ENCODE measurements around the gene C2CD2. TPM values are rescaled to one million over a fixed set of nuclear protein-coding genes. Genes with fewer than 3 reads are reported as not detected.
A peak's percentile ranks its signal among the peaks of the same experiment; 100 is the strongest.

The C2CD2 gene
- total RNA-seq, 1 experiment from 2014 or later = 50.4 TPM

DNA sequence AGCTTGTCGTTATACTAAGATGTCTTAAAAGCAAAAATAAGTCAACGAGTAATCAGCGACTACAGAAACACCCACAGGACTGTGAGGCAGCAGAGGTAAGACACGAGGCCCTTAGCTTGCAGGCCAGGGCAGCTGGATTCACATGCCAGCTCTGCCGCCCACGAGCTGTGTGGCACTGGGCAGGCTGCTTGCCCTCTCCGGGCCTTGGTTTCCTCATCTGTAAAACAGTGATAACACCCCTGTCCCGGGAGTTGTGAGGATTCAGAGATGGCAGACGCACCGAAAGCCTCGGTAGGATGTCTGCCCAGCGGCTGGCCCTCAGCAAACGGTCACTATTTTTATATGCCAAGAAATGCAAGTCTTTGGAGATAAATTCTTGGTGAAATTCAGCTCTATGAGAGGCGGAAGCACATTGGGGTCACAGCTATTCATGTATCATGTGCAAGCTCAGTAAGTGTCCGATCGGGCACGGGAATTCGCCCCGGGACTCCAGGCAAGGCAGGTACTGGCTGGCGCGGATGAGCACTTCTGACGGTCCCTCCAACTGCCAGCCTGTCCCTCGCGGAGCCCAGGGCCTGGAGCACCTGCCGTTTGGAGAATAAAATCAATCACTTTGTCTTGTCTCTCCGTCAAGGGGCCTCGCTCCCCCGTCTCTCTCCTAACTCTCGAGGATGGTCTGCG is 1.1 kb downstream of the C2CD2 start:
- DNase-seq (peak; percentile 37), ATAC-seq (peak; percentile 6; the same call in 1 of the 2 replicates)
- BruUV-seq (replicated peaks) = TSS peak; percentile 57
- H3K4me1 ChIP-seq (ENCODE audit: insufficient read depth, low read length) = peaks cover 60% of the 10 kb centered on the region
- H3K9me3 ChIP-seq (ENCODE audit: low read length) = no peaks in the 10 kb centered on the region
- intact Hi-C loops (cut with micrococcal nuclease) = loop anchor here (1.0 kb wide), 1 partner anchor 20 kb away; no protein-coding TSS in a partner anchor
- peaks cover 66% of the 10 kb centered on the region for H3K79me2 ChIP-seq (ENCODE audit: low read length)
- no peak overlapping the region for H2AFZ ChIP-seq (ENCODE audit: low read length)
- H3K27ac ChIP-seq (ENCODE audit: low read length) = peak overlapping the region; percentile 49
- peak overlapping the region; percentile 93 for H3K4me2 ChIP-seq (ENCODE audit: low read length)
- no peaks in the 10 kb centered on the region for H3K27me3 ChIP-seq (ENCODE audit: low read length)
- ChIA-PET CTCF (interaction anchor here (1.0 kb wide), 1 partner anchor 165 kb away, joined by 3 read pairs; no protein-coding TSS in a partner anchor), POLR2A (ENCODE audit: unreplicated experiment) (interaction anchor here (0.5 to 1.7 kb wide), 5 partner anchors 12 to 267 kb away, joined by 4 to 6 read pairs (median 5); no protein-coding TSS in a partner anchor)
- H3K9me2 ChIP-seq (replicated peaks; ENCODE audit: low read length) = no peaks in the 10 kb centered on the region
- H3K36me3 ChIP-seq (ENCODE audit: low read depth, low read length) = peaks cover 13% of the 10 kb centered on the region
- TF ChIP-seq EZH2 (IDR thresholded peaks at IDR 0.05; ENCODE audit: low read length, unreplicated experiment) (no peak), EZH2phosphoT487 (IDR thresholded peaks at IDR 0.05; ENCODE audit: borderline replicate concordance, low read length) (no peak), CTCF (conservative IDR thresholded peaks at IDR 0.05; ENCODE audit: low read depth, low read length) (no peak)
- peaks cover 7% of the 10 kb centered on the region for H3F3A ChIP-seq (ENCODE audit: low read length, unreplicated experiment)
- peak overlapping the region; percentile 98 for H3K9ac ChIP-seq (ENCODE audit: low read length)
- H3K4me3 ChIP-seq (ENCODE audit: low read length) = peak overlapping the region; percentile 76
- H4K20me1 ChIP-seq (ENCODE audit: low read length) = peaks cover 49% of the 10 kb centered on the region

- Histone ChIP-seq H3K9ac (ENCODE audit: low read length) (peak overlapping the region; percentile 98), H3K4me3 (ENCODE audit: low read length) (peak overlapping the region; percentile 76), H3K4me2 (ENCODE audit: low read length) (peak overlapping the region; percentile 93), H3F3A (ENCODE audit: low read length, unreplicated experiment) (peaks cover 1% of the 10 kb centered on the region), H3K9me2 (replicated peaks; ENCODE audit: low read length) (no peaks in the 10 kb centered on the region), H4K20me1 (ENCODE audit: low read length) (peaks cover 53% of the 10 kb centered on the region), H3K36me3 (ENCODE audit: low read depth, low read length) (peaks cover 13% of the 10 kb centered on the region), H3K27me3 (ENCODE audit: low read length) (no peaks in the 10 kb centered on the region), H3K4me1 (ENCODE audit: insufficient read depth, low read length) (peaks cover 53% of the 10 kb centered on the region), H3K79me2 (ENCODE audit: low read length) (peaks cover 71% of the 10 kb centered on the region), H3K9me3 (ENCODE audit: low read length) (no peaks in the 10 kb centered on the region), H3K27ac (ENCODE audit: low read length) (peak overlapping the region; percentile 49; the same call in 1 of the 2 replicates), H2AFZ (ENCODE audit: low read length) (no peak overlapping the region)
- ChIA-PET CTCF (interaction anchor here (0.6 to 1.0 kb wide), 2 partner anchors 54 to 166 kb away, joined by 3 read pairs; no protein-coding TSS in a partner anchor), POLR2A (ENCODE audit: unreplicated experiment) (interaction anchor here (0.5 to 1.7 kb wide), 3 partner anchors 13 to 51 kb away, joined by 4 to 6 read pairs (median 5); no protein-coding TSS in a partner anchor)
- intact Hi-C loops (cut with micrococcal nuclease) = no loop called here
- no peak for ATAC-seq
- TF ChIP-seq EZH2 (IDR thresholded peaks at IDR 0.05; ENCODE audit: low read length, unreplicated experiment) = no peak
- no peak for TF ChIP-seq CTCF (conservative IDR thresholded peaks at IDR 0.05; ENCODE audit: low read depth, low read length)
- TF ChIP-seq EZH2phosphoT487 (IDR thresholded peaks at IDR 0.05; ENCODE audit: borderline replicate concordance, low read length) = no peak
- DNase-seq = no peak
- BruUV-seq (replicated peaks) = no TSS peak
Measured at GRCh38 chr21:41951876-41952567, 1.8 kb downstream of the C2CD2 start.

Data from PC-3 (cell line).